ENCODE measurements around the gene LOXHD1.

- no peak for TF ChIP-seq POLR2A (IDR thresholded peaks at IDR 0.05)
- no peak for TF ChIP-seq CTCF (IDR thresholded peaks at IDR 0.05)
Measured at GRCh38 chr18:46470714-46471113, 186.3 kb downstream of the LOXHD1 start.
